ENCODE results near the gene ITPR2. TPM values are rescaled to one million over a fixed set of nuclear protein-coding genes. Genes with fewer than 3 reads are reported as not detected.
"Not testable (repeated sequence)": the region's sequence is repeated elsewhere in the genome, so short reads cannot be mapped to it uniquely, and the experiment has no call there.

ITPR2 gene
- total RNA-seq, 1 donor from 2014 or later: 14.6 TPM

GRCh38 chr12:26836201-26836600, 3.2 kb upstream of the ITPR2 start:
- H3K36me3 ChIP-seq (ENCODE audit: control insufficient read depth in 3 of 3, insufficient read depth in 3 of 3, low read length in 3 of 3): no peaks in the 10 kb centered on the region
- H3K9me3 ChIP-seq (ENCODE audit: control insufficient read depth in 3 of 3, low read length in 3 of 3): no peaks in the 10 kb centered on the region
- H3K27ac ChIP-seq (ENCODE audit: low read depth, low read length): no peak overlapping the region
- no peaks in the 10 kb centered on the region for H3K27me3 ChIP-seq (ENCODE audit: control insufficient read depth in 3 of 3, insufficient read depth in 3 of 3, low read length in 3 of 3)
- no peak overlapping the region for H3K9ac ChIP-seq (ENCODE audit: low read depth in 1 of 3, low read length in 3 of 3)
- no peak overlapping the region for H3K4me3 ChIP-seq (ENCODE audit: low read length in 3 of 3)
- peaks cover 3 to 9% (median 6%) of the 10 kb centered on the region in 3 donors for H3K4me1 ChIP-seq (ENCODE audit: control insufficient read depth in 3 of 3, insufficient read depth in 3 of 3, low read length in 3 of 3)

GRCh38 chr12:26834503-26835060, 1.6 kb upstream of the ITPR2 start:
- not testable (repeated sequence) for H3K36me3 ChIP-seq (ENCODE audit: control insufficient read depth in 3 of 3, insufficient read depth in 3 of 3, low read length in 3 of 3); H3K4me3 ChIP-seq (ENCODE audit: low read length in 3 of 3); H3K9me3 ChIP-seq (ENCODE audit: control insufficient read depth in 3 of 3, low read length in 3 of 3); H3K27ac ChIP-seq (ENCODE audit: low read depth, low read length); H3K9ac ChIP-seq (ENCODE audit: low read depth in 1 of 3, low read length in 3 of 3); H3K27me3 ChIP-seq (ENCODE audit: control insufficient read depth in 3 of 3, insufficient read depth in 3 of 3, low read length in 3 of 3)
- peaks cover 6 to 17% (median 10%) of the 10 kb centered on the region in 3 donors for H3K4me1 ChIP-seq (ENCODE audit: control insufficient read depth in 3 of 3, insufficient read depth in 3 of 3, low read length in 3 of 3)

GRCh38 chr12:26833743-26834490, 923 bp upstream of the ITPR2 start:
- no peak overlapping the region for H3K27ac ChIP-seq (ENCODE audit: low read depth, low read length)
- H3K9ac ChIP-seq (ENCODE audit: low read depth in 1 of 3, low read length in 3 of 3): peak overlapping the region; percentile 59 to 74 (median 72)
- no peaks in the 10 kb centered on the region for H3K9me3 ChIP-seq (ENCODE audit: control insufficient read depth in 3 of 3, low read length in 3 of 3)

GRCh38 chr12:26831951-26832821, 808 bp downstream of the ITPR2 start:
- Histone ChIP-seq H3K4me3 (ENCODE audit: low read length in 3 of 3) (peak overlapping the region; percentile 80 to 96 (median 95)), H3K27me3 (ENCODE audit: control insufficient read depth in 3 of 3, insufficient read depth in 3 of 3, low read length in 3 of 3) (no peaks in the 10 kb centered on the region), H3K27ac (ENCODE audit: low read depth, low read length) (peak overlapping the region; percentile 75), H3K9ac (ENCODE audit: low read depth in 1 of 3, low read length in 3 of 3) (peak overlapping the region; percentile 85 to 92 (median 89)), H3K36me3 (ENCODE audit: control insufficient read depth in 3 of 3, insufficient read depth in 3 of 3, low read length in 3 of 3) (no peaks in the 10 kb centered on the region), H3K9me3 (ENCODE audit: control insufficient read depth in 3 of 3, low read length in 3 of 3) (no peaks in the 10 kb centered on the region), H3K4me1 (ENCODE audit: control insufficient read depth in 3 of 3, insufficient read depth in 3 of 3, low read length in 3 of 3) (peaks cover 6 to 17% (median 10%) of the 10 kb centered on the region in 3 donors)

More at GRCh38 chr12:26833743-26834490, 923 bp upstream of the ITPR2 start:
- Histone ChIP-seq H3K4me3 (ENCODE audit: low read length in 3 of 3) (peak overlapping the region; percentile 74 to 82 (median 76)), H3K27me3 (ENCODE audit: control insufficient read depth in 3 of 3, insufficient read depth in 3 of 3, low read length in 3 of 3) (no peaks in the 10 kb centered on the region), H3K36me3 (ENCODE audit: control insufficient read depth in 3 of 3, insufficient read depth in 3 of 3, low read length in 3 of 3) (no peaks in the 10 kb centered on the region), H3K4me1 (ENCODE audit: control insufficient read depth in 3 of 3, insufficient read depth in 3 of 3, low read length in 3 of 3) (peaks cover 6 to 17% (median 10%) of the 10 kb centered on the region in 3 donors)

GRCh38 chr12:26830783-26831551, 2.0 kb downstream of the ITPR2 start:
- H3K36me3 ChIP-seq (ENCODE audit: control insufficient read depth in 3 of 3, insufficient read depth in 3 of 3, low read length in 3 of 3): no peaks in the 10 kb centered on the region
- no peaks in the 10 kb centered on the region for H3K9me3 ChIP-seq (ENCODE audit: control insufficient read depth in 3 of 3, low read length in 3 of 3)
- peak overlapping the region in 1 of 3 donors; percentile 10 for H3K9ac ChIP-seq (ENCODE audit: low read depth in 1 of 3, low read length in 3 of 3)
- H3K27ac ChIP-seq (ENCODE audit: low read depth, low read length): no peak overlapping the region
- H3K4me1 ChIP-seq (ENCODE audit: control insufficient read depth in 3 of 3, insufficient read depth in 3 of 3, low read length in 3 of 3): peaks cover 6 to 17% (median 10%) of the 10 kb centered on the region in 3 donors
- H3K27me3 ChIP-seq (ENCODE audit: control insufficient read depth in 3 of 3, insufficient read depth in 3 of 3, low read length in 3 of 3): no peaks in the 10 kb centered on the region
- peak overlapping the region; percentile 19 to 46 (median 34) for H3K4me3 ChIP-seq (ENCODE audit: low read length in 3 of 3)

- Histone ChIP-seq H3K4me1 (ENCODE audit: control insufficient read depth in 3 of 3, insufficient read depth in 3 of 3, low read length in 3 of 3) (peaks cover 6 to 17% (median 10%) of the 10 kb centered on the region in 3 donors), H3K9ac (ENCODE audit: low read depth in 1 of 3, low read length in 3 of 3) (no peak overlapping the region), H3K9me3 (ENCODE audit: control insufficient read depth in 3 of 3, low read length in 3 of 3) (no peaks in the 10 kb centered on the region), H3K4me3 (ENCODE audit: low read length in 3 of 3) (no peak overlapping the region), H3K27me3 (ENCODE audit: control insufficient read depth in 3 of 3, insufficient read depth in 3 of 3, low read length in 3 of 3) (no peaks in the 10 kb centered on the region), H3K36me3 (ENCODE audit: control insufficient read depth in 3 of 3, insufficient read depth in 3 of 3, low read length in 3 of 3) (no peaks in the 10 kb centered on the region), H3K27ac (ENCODE audit: low read depth, low read length) (no peak overlapping the region)
Observed at GRCh38 chr12:26830363-26830762, 2.6 kb downstream of the ITPR2 start.

GRCh38 chr12:26828280-26829073, 4.5 kb downstream of the ITPR2 start:
- Histone ChIP-seq H3K9ac (ENCODE audit: low read depth in 1 of 3, low read length in 3 of 3) (no peak overlapping the region), H3K9me3 (ENCODE audit: control insufficient read depth in 3 of 3, low read length in 3 of 3) (no peaks in the 10 kb centered on the region), H3K36me3 (ENCODE audit: control insufficient read depth in 3 of 3, insufficient read depth in 3 of 3, low read length in 3 of 3) (no peaks in the 10 kb centered on the region), H3K4me3 (ENCODE audit: low read length in 3 of 3) (no peak overlapping the region), H3K27me3 (ENCODE audit: control insufficient read depth in 3 of 3, insufficient read depth in 3 of 3, low read length in 3 of 3) (no peaks in the 10 kb centered on the region), H3K4me1 (ENCODE audit: control insufficient read depth in 3 of 3, insufficient read depth in 3 of 3, low read length in 3 of 3) (peaks cover 6 to 12% (median 6%) of the 10 kb centered on the region in 3 donors), H3K27ac (ENCODE audit: low read depth, low read length) (no peak overlapping the region)

GRCh38 chr12:26826437-26826836, 6.6 kb downstream of the ITPR2 start:
- Histone ChIP-seq H3K27me3 (ENCODE audit: control insufficient read depth in 3 of 3, insufficient read depth in 3 of 3, low read length in 3 of 3) (no peaks in the 10 kb centered on the region), H3K9ac (ENCODE audit: low read depth in 1 of 3, low read length in 3 of 3) (no peak overlapping the region), H3K27ac (ENCODE audit: low read depth, low read length) (no peak overlapping the region), H3K9me3 (ENCODE audit: control insufficient read depth in 3 of 3, low read length in 3 of 3) (no peaks in the 10 kb centered on the region), H3K36me3 (ENCODE audit: control insufficient read depth in 3 of 3, insufficient read depth in 3 of 3, low read length in 3 of 3) (no peaks in the 10 kb centered on the region), H3K4me3 (ENCODE audit: low read length in 3 of 3) (no peak overlapping the region), H3K4me1 (ENCODE audit: control insufficient read depth in 3 of 3, insufficient read depth in 3 of 3, low read length in 3 of 3) (peaks cover 3 to 11% (median 6%) of the 10 kb centered on the region in 3 donors)

Data from skeletal muscle tissue (tissue), 4 donors.